GM12878 (cell line): Measurements from ENCODE around the gene BLOC1S4. TPM values are rescaled to one million over a fixed set of nuclear protein-coding genes. Genes with fewer than 3 reads are reported as not detected.

Source experiments
- CBX5 ChIP-seq: sonication (generic); IDR thresholded peaks from 2 replicates; pipeline ENCODE4 v1.6.1; 2016; ENCODE audit warnings: low read depth, moderate library complexity, mild to moderate bottlenecking, inconsistent platforms
- FOS ChIP-seq: IDR thresholded peaks from 3 replicates; pipeline ENCODE4 v1.6.1; 2011; ENCODE audit warnings: borderline replicate concordance; ENCODE audit not compliant: insufficient read length; ENCODE audit errors: extremely low read depth
- HSF1 ChIP-seq: fragments of 150-350 bp; IDR thresholded peaks from 2 replicates; pipeline ENCODE4 v1.6.1; 2014; ENCODE audit warnings: mild to moderate bottlenecking, low read depth, low read length
- JUND ChIP-seq: IDR thresholded peaks from 2 replicates; pipeline ENCODE4 v1.6.1; 2012; ENCODE audit warnings: low read depth, mild to moderate bottlenecking, low read length, improper control_type of control experiment, moderate library complexity
- MTA2 ChIP-seq: fragments of 450-650 bp; IDR thresholded peaks from 2 replicates; pipeline ENCODE4 v1.6.1; 2016; ENCODE audit warnings: low read depth, mild to moderate bottlenecking, moderate library complexity
- PBX3 ChIP-seq: IDR thresholded peaks from 2 replicates; pipeline ENCODE4 v1.6.1; 2011; ENCODE audit warnings: mild to moderate bottlenecking, low read depth, low read length, moderate library complexity; ENCODE audit not compliant: insufficient replicate concordance
- USF1 ChIP-seq: IDR thresholded peaks from 2 replicates; pipeline ENCODE4 v1.6.1; 2011; ENCODE audit warnings: borderline replicate concordance, low read depth, mild to moderate bottlenecking, moderate library complexity, mixed read lengths, low read length; ENCODE audit not compliant: insufficient read depth; ENCODE audit errors: extremely low read length
- polyA plus RNA-seq, 11 experiments: library from polyadenylated mRNA; depleted of rRNA in 4 of 11; unstranded in 6 of 11; stranded (reverse) in 5 of 11; fragments of >200 nt; fragmentation: Nextera tagmentation in 4 of 11; fragmentation: Illumina TruSeq in 1 of 11; extraction: Ambion mirVana in 4 of 11; extraction: Trizol in 1 of 11; gene quantifications; 1 replicate in 1 of 11; 2 replicates in 10 of 11; pipeline versions ENCODE4 v1.2.1 to v1.2.3, GENCODE V29; 2011 to 2016; ENCODE audit warnings: inconsistent platforms in 2 of 11, missing spikeins in 2 of 11, low read depth in 1 of 11
- total RNA-seq, 4 experiments: library from RNA; depleted of rRNA in 3 of 4; stranded (reverse); fragments of >200 nt in 3 of 4; fragmentation: Illumina TruSeq in 1 of 4; extraction: Trizol in 1 of 4; gene quantifications; 2 replicates each; pipeline versions ENCODE4 v1.2.1 to v1.2.3, GENCODE V29; 2013 to 2021

Gene BLOC1S4
- total and polyA plus RNA-seq, 10 of the 15 experiments (the other 5 are each of a cell fraction or from before 2014, with no cell fraction given): 2.7 to 23.8 (median 9.5) TPM

GRCh38 chr4:6733358-6734164, 17.6 kb downstream of the BLOC1S4 start (continued):
- TF ChIP-seq HSF1 (no peak), JUND (no peak), USF1 (no peak), CBX5 (no peak), PBX3 (no peak), FOS (no peak), MTA2 (no peak)
